Endothelial cell of umbilical vein (primary cell): ENCODE results near the gene KPTN.

Experiments used
- CTCF ChIP-seq, 2 donors: IDR thresholded peaks; 1 replicate in 1 of 2; 2 replicates in 1 of 2; pipeline ENCODE4 v1.5.1; 2011; ENCODE audit warnings: low read length in 2 of 2, mild to moderate bottlenecking in 2 of 2, moderate library complexity in 2 of 2, control low read depth in 1 of 2, inconsistent platforms in 1 of 2, low read depth in 1 of 2; ENCODE audit not compliant: insufficient read depth in 1 of 2; ENCODE audit errors: extremely low read depth in 1 of 2
- EZH2 ChIP-seq: IDR thresholded peaks from 2 replicates; pipeline ENCODE4 v1.6.1; 2012; ENCODE audit warnings: borderline replicate concordance, low read depth, mild to moderate bottlenecking, moderate library complexity, low read length, inconsistent platforms; ENCODE audit not compliant: severe bottlenecking
- FOS ChIP-seq: IDR thresholded peaks from 2 replicates; pipeline ENCODE4 v1.6.1; 2011; ENCODE audit warnings: mild to moderate bottlenecking, low read length, moderate library complexity, borderline replicate concordance; ENCODE audit not compliant: insufficient read depth
- MAX ChIP-seq: IDR thresholded peaks from 2 replicates; pipeline ENCODE4 v1.6.1; 2011; ENCODE audit not compliant: insufficient read depth, insufficient read length
- MYC ChIP-seq: IDR thresholded peaks from one replicate; pipeline ENCODE4 v1.6.1; 2011; ENCODE audit warnings: mild to moderate bottlenecking, low read depth, low read length

- no peak for TF ChIP-seq FOS
- TF ChIP-seq CTCF (IDR thresholded peaks at IDR 0.05; ENCODE audit: extremely low read depth in 1 of 2, insufficient read depth in 1 of 2, low read depth in 1 of 2, low read length in 2 of 2), result no peak
- TF ChIP-seq MYC, result no peak
- TF ChIP-seq EZH2, result no peak
- TF ChIP-seq MAX, result no peak
Observed at GRCh38 chr19:47492137-47492533, 8.1 kb upstream of the KPTN start.
